GM23338 (cell line): ENCODE measurements around the gene FAM13A.

Experiments used
- CREB1 ChIP-seq: fragments of 250-450 bp; sonication (Bioruptor Pico); IDR thresholded peaks from 2 replicates; pipeline ENCODE4 v1.5.0; 2020; ENCODE audit warnings: low read depth, mild to moderate bottlenecking, moderate library complexity
- EZH2 ChIP-seq: fragments of 200-600 bp; sonication (generic); IDR thresholded peaks from one replicate; pipeline ENCODE4 v1.8.0; 2017; ENCODE audit warnings: antibody characterized with exemption, mild to moderate bottlenecking, low read depth; ENCODE audit not compliant: unreplicated experiment
- EZH2phosphoT487 ChIP-seq: fragments of 200-600 bp; sonication (generic); IDR thresholded peaks from one replicate; pipeline ENCODE4 v1.8.1; 2018; ENCODE audit warnings: antibody characterized with exemption; ENCODE audit not compliant: unreplicated experiment
- POLR2AphosphoS5 ChIP-seq: IDR thresholded peaks from 2 replicates; pipeline ENCODE4 v1.6.1; 2016; ENCODE audit warnings: antibody characterized with exemption, low read depth
- TF ChIP-seq, protein P1 (sequence below), 2 experiments: fragments of 200-600 bp in 1 of 2; sonication (generic) in 1 of 2; conservative IDR thresholded peaks; 2 replicates each; pipeline versions ENCODE4 v1.5.1 to v1.6.1; 2016 to 2017; ENCODE audit warnings: antibody characterized with exemption in 2 of 2, low read depth in 2 of 2, mild to moderate bottlenecking in 2 of 2, moderate library complexity in 1 of 2
- TF ChIP-seq, protein P2 (sequence below): fragments of 250-450 bp; sonication (Bioruptor Pico); IDR thresholded peaks from 2 replicates; pipeline ENCODE4 v1.5.0; 2020; ENCODE audit warnings: mild to moderate bottlenecking, moderate library complexity
- TF ChIP-seq, protein P3 (sequence below): IDR thresholded peaks from one replicate; pipeline ENCODE4 v1.6.1; 2018; ENCODE audit warnings: antibody characterized with exemption; ENCODE audit not compliant: unreplicated experiment

DNA sequence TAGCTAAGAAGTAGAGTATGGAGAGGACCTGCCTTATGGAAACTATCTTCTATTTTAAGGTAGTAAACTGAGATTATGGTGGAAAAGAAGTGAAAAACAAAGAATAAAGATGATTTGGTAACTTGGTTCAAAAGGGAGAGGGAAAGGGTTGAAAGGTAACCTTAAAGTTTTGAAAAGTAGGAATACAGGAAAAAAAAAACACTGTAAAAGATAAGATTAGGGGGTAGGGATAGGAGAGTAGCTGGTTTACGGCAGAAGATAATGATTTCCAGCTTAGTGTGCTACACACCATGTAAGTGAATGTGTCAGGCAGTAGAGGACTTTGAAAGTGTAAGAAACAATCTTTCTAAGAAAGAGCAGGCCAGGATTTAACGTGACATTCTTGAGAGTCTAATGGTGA, 35.3 kb downstream of the FAM13A start:
- TF ChIP-seq EZH2 (no peak), EZH2phosphoT487 (no peak), CREB1 (CRISPR knock-in tag) (no peak), POLR2AphosphoS5 (no peak)
- TF ChIP-seq, protein P1, sequence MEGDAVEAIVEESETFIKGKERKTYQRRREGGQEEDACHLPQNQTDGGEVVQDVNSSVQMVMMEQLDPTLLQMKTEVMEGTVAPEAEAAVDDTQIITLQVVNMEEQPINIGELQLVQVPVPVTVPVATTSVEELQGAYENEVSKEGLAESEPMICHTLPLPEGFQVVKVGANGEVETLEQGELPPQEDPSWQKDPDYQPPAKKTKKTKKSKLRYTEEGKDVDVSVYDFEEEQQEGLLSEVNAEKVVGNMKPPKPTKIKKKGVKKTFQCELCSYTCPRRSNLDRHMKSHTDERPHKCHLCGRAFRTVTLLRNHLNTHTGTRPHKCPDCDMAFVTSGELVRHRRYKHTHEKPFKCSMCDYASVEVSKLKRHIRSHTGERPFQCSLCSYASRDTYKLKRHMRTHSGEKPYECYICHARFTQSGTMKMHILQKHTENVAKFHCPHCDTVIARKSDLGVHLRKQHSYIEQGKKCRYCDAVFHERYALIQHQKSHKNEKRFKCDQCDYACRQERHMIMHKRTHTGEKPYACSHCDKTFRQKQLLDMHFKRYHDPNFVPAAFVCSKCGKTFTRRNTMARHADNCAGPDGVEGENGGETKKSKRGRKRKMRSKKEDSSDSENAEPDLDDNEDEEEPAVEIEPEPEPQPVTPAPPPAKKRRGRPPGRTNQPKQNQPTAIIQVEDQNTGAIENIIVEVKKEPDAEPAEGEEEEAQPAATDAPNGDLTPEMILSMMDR (conservative IDR thresholded peaks at IDR 0.05; ENCODE audit: low read depth in 2 of 2): no peak
- TF ChIP-seq, protein P2, sequence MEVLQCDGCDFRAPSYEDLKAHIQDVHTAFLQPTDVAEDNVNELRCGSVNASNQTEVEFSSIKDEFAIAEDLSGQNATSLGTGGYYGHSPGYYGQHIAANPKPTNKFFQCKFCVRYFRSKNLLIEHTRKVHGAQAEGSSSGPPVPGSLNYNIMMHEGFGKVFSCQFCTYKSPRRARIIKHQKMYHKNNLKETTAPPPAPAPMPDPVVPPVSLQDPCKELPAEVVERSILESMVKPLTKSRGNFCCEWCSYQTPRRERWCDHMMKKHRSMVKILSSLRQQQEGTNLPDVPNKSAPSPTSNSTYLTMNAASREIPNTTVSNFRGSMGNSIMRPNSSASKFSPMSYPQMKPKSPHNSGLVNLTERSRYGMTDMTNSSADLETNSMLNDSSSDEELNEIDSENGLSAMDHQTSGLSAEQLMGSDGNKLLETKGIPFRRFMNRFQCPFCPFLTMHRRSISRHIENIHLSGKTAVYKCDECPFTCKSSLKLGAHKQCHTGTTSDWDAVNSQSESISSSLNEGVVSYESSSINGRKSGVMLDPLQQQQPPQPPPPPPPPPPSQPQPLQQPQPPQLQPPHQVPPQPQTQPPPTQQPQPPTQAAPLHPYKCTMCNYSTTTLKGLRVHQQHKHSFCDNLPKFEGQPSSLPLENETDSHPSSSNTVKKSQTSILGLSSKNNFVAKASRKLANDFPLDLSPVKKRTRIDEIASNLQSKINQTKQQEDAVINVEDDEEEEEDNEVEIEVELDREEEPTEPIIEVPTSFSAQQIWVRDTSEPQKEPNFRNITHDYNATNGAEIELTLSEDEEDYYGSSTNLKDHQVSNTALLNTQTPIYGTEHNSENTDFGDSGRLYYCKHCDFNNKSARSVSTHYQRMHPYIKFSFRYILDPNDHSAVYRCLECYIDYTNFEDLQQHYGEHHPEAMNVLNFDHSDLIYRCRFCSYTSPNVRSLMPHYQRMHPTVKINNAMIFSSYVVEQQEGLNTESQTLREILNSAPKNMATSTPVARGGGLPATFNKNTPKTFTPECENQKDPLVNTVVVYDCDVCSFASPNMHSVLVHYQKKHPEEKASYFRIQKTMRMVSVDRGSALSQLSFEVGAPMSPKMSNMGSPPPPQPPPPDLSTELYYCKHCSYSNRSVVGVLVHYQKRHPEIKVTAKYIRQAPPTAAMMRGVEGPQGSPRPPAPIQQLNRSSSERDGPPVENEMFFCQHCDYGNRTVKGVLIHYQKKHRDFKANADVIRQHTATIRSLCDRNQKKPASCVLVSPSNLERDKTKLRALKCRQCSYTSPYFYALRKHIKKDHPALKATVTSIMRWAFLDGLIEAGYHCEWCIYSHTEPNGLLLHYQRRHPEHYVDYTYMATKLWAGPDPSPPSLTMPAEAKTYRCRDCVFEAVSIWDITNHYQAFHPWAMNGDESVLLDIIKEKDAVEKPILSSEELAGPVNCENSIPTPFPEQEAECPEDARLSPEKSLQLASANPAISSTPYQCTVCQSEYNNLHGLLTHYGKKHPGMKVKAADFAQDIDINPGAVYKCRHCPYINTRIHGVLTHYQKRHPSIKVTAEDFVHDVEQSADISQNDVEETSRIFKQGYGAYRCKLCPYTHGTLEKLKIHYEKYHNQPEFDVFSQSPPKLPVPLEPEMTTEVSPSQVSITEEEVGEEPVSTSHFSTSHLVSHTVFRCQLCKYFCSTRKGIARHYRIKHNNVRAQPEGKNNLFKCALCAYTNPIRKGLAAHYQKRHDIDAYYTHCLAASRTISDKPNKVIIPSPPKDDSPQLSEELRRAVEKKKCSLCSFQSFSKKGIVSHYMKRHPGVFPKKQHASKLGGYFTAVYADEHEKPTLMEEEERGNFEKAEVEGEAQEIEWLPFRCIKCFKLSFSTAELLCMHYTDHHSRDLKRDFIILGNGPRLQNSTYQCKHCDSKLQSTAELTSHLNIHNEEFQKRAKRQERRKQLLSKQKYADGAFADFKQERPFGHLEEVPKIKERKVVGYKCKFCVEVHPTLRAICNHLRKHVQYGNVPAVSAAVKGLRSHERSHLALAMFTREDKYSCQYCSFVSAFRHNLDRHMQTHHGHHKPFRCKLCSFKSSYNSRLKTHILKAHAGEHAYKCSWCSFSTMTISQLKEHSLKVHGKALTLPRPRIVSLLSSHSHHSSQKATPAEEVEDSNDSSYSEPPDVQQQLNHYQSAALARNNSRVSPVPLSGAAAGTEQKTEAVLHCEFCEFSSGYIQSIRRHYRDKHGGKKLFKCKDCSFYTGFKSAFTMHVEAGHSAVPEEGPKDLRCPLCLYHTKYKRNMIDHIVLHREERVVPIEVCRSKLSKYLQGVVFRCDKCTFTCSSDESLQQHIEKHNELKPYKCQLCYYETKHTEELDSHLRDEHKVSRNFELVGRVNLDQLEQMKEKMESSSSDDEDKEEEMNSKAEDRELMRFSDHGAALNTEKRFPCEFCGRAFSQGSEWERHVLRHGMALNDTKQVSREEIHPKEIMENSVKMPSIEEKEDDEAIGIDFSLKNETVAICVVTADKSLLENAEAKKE: no peak
- TF ChIP-seq, protein P3, sequence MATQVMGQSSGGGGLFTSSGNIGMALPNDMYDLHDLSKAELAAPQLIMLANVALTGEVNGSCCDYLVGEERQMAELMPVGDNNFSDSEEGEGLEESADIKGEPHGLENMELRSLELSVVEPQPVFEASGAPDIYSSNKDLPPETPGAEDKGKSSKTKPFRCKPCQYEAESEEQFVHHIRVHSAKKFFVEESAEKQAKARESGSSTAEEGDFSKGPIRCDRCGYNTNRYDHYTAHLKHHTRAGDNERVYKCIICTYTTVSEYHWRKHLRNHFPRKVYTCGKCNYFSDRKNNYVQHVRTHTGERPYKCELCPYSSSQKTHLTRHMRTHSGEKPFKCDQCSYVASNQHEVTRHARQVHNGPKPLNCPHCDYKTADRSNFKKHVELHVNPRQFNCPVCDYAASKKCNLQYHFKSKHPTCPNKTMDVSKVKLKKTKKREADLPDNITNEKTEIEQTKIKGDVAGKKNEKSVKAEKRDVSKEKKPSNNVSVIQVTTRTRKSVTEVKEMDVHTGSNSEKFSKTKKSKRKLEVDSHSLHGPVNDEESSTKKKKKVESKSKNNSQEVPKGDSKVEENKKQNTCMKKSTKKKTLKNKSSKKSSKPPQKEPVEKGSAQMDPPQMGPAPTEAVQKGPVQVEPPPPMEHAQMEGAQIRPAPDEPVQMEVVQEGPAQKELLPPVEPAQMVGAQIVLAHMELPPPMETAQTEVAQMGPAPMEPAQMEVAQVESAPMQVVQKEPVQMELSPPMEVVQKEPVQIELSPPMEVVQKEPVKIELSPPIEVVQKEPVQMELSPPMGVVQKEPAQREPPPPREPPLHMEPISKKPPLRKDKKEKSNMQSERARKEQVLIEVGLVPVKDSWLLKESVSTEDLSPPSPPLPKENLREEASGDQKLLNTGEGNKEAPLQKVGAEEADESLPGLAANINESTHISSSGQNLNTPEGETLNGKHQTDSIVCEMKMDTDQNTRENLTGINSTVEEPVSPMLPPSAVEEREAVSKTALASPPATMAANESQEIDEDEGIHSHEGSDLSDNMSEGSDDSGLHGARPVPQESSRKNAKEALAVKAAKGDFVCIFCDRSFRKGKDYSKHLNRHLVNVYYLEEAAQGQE: no peak
